Vagina (tissue), 2 donors: Measurements from ENCODE around the gene SNRPA1. TPM values are rescaled to one million over a fixed set of nuclear protein-coding genes. Genes with fewer than 3 reads are reported as not detected.

ENCODE experiments used
- DNase-seq, 2 donors: peaks; one replicate each; pipeline ENCODE4 v3.0.0-alpha.2; 2017; ENCODE audit errors: extremely low spot score in 2 of 2
- H3K27ac ChIP-seq: fragments of 200-600 bp; sonication (generic); one replicate; pipeline ENCODE4 v1.5.1; 2019
- H3K27me3 ChIP-seq: fragments of 200-600 bp; sonication (generic); one replicate; pipeline ENCODE4 v1.5.1; 2019
- H3K36me3 ChIP-seq, 2 donors: fragments of 200-600 bp; sonication (generic); one replicate each; pipeline ENCODE4 v1.5.1; 2017 to 2019
- H3K4me1 ChIP-seq: fragments of 200-600 bp; sonication (generic); one replicate; pipeline ENCODE4 v1.5.1; 2019
- H3K4me3 ChIP-seq, 2 donors: fragments of 200-600 bp; sonication (generic); 1 replicate in 1 of 2; 2 replicates in 1 of 2; pipeline ENCODE4 v1.5.1; 2016 to 2019
- H3K9me3 ChIP-seq: fragments of 200-600 bp; sonication (generic); one replicate; pipeline ENCODE4 v1.5.1; 2019
- CTCF ChIP-seq, 3 experiments: fragments of 450-650 bp in 2 of 3; fragments of 200-600 bp in 1 of 3; sonication (generic) in 1 of 3; IDR thresholded peaks; one replicate each; pipeline ENCODE4 v1.5.1; 2017 to 2019; ENCODE audit warnings: antibody characterized with exemption in 3 of 3, mild to moderate bottlenecking in 2 of 3, moderate library complexity in 2 of 3
- POLR2A ChIP-seq, 2 donors: fragments of 450-650 bp; IDR thresholded peaks; one replicate each; pipeline ENCODE4 v1.6.1; 2017; ENCODE audit warnings: antibody characterized with exemption in 2 of 2, mild to moderate bottlenecking in 2 of 2, moderate library complexity in 2 of 2
- POLR2AphosphoS5 ChIP-seq, 2 donors: sonication (generic); formaldehyde crosslinking; IDR thresholded peaks; one replicate each; pipeline ENCODE4 v1.9.0; 2017; ENCODE audit warnings: antibody characterized with exemption in 2 of 2, mild to moderate bottlenecking in 2 of 2, low read depth in 1 of 2; ENCODE audit not compliant: insufficient read depth in 1 of 2
- intact Hi-C: fragments of 100-400 bp; cut with DNase I; formaldehyde crosslinking; loops from one replicate; pipeline ENCODE4 v1.15.1; 2023
- total RNA-seq: library from RNA; depleted of rRNA; stranded (reverse); fragments of >200 nt; gene quantifications from one replicate; pipeline ENCODE4 v1.2.3, GENCODE V29; 2016

Gene SNRPA1
- total RNA-seq, 1 donor from 2014 or later: 30.7 TPM

- Histone ChIP-seq H3K4me3 (no peak overlapping the region), H3K36me3 (no peaks in the 10 kb centered on the region), H3K4me1 (no peaks in the 10 kb centered on the region), H3K27ac (no peak overlapping the region), H3K9me3 (no peaks in the 10 kb centered on the region), H3K27me3 (no peaks in the 10 kb centered on the region)
- DNase-seq: no peak
- TF ChIP-seq POLR2A (IDR thresholded peaks at IDR 0.05) (no peak), POLR2AphosphoS5 (IDR thresholded peaks at IDR 0.05; ENCODE audit: insufficient read depth in 1 of 2, low read depth in 1 of 2) (no peak), CTCF (IDR thresholded peaks at IDR 0.05) (no peak)
- intact Hi-C loops: no loop called here
These were observed 31.6 kb upstream of the SNRPA1 start for GRCh38 chr15:101326462-101327146.

GRCh38 chr15:101326026-101326315 lies 30.9 kb upstream of the SNRPA1 start:
- H3K4me1 ChIP-seq: no peaks in the 10 kb centered on the region
- no peaks in the 10 kb centered on the region for H3K9me3 ChIP-seq
- H3K36me3 ChIP-seq: no peaks in the 10 kb centered on the region
- H3K27me3 ChIP-seq: no peaks in the 10 kb centered on the region
- H3K27ac ChIP-seq: no peak overlapping the region
- intact Hi-C loops: no loop called here
- TF ChIP-seq CTCF (IDR thresholded peaks at IDR 0.05): no peak
- no peak for TF ChIP-seq POLR2AphosphoS5 (IDR thresholded peaks at IDR 0.05; ENCODE audit: insufficient read depth in 1 of 2, low read depth in 1 of 2)
- no peak for TF ChIP-seq POLR2A (IDR thresholded peaks at IDR 0.05)
- no peak for DNase-seq
- no peak overlapping the region for H3K4me3 ChIP-seq

GRCh38 chr15:101325263-101326025 lies 30.4 kb upstream of the SNRPA1 start:
- TF ChIP-seq CTCF (IDR thresholded peaks at IDR 0.05) (no peak), POLR2A (IDR thresholded peaks at IDR 0.05) (no peak), POLR2AphosphoS5 (IDR thresholded peaks at IDR 0.05; ENCODE audit: insufficient read depth in 1 of 2, low read depth in 1 of 2) (no peak)
- intact Hi-C loops: no loop called here
- Histone ChIP-seq H3K4me1 (no peaks in the 10 kb centered on the region), H3K4me3 (no peak overlapping the region), H3K36me3 (no peaks in the 10 kb centered on the region), H3K27ac (no peak overlapping the region), H3K27me3 (no peaks in the 10 kb centered on the region), H3K9me3 (no peaks in the 10 kb centered on the region)
- DNase-seq: no peak

- TF ChIP-seq POLR2A (IDR thresholded peaks at IDR 0.05) (no peak), POLR2AphosphoS5 (IDR thresholded peaks at IDR 0.05; ENCODE audit: insufficient read depth in 1 of 2, low read depth in 1 of 2) (no peak), CTCF (IDR thresholded peaks at IDR 0.05) (no peak)
- intact Hi-C loops: no loop called here
- Histone ChIP-seq H3K9me3 (no peaks in the 10 kb centered on the region), H3K27me3 (no peaks in the 10 kb centered on the region), H3K36me3 (no peaks in the 10 kb centered on the region), H3K4me1 (no peaks in the 10 kb centered on the region), H3K27ac (no peak overlapping the region), H3K4me3 (no peak overlapping the region)
- DNase-seq: no peak
These were observed 29.6 kb upstream of the SNRPA1 start for GRCh38 chr15:101324524-101325177.
